Large intestine (tissue), 3 donors: ENCODE data around the gene FAM177B. TPM values are rescaled to one million over a fixed set of nuclear protein-coding genes. Genes with fewer than 3 reads are reported as not detected.

Experiments used
- DNase-seq, 2 donors: peaks; one replicate each; pipeline versions ENCODE4 v3.0.0 to v3.0.0-alpha.2; 2013
- H3K27ac ChIP-seq: one replicate; pipeline ENCODE4 v1.5.1; 2013; ENCODE audit warnings: low read length
- H3K27me3 ChIP-seq: 2 replicates; pipeline ENCODE4 v1.6.1; 2013; ENCODE audit warnings: low read length; ENCODE audit not compliant: control insufficient read depth, insufficient read depth
- H3K36me3 ChIP-seq: 2 replicates; pipeline ENCODE4 v1.6.1; 2013; ENCODE audit warnings: low read length; ENCODE audit not compliant: control insufficient read depth, insufficient read depth
- H3K4me1 ChIP-seq: one replicate; pipeline ENCODE4 v1.6.1; 2013; ENCODE audit warnings: low read length; ENCODE audit not compliant: control insufficient read depth, insufficient read depth
- H3K4me3 ChIP-seq: one replicate; pipeline ENCODE4 v1.5.1; 2013; ENCODE audit warnings: low read length
- H3K9me3 ChIP-seq: one replicate; pipeline ENCODE4 v1.6.1; 2013; ENCODE audit warnings: mild to moderate bottlenecking, low read depth, low read length, moderate library complexity; ENCODE audit not compliant: control insufficient read depth
- WGBS: methylation state at CpG from one replicate; pipeline ENCODE4 v1.1.5; 2013; ENCODE audit warnings: low lambda C conversion rate; ENCODE audit not compliant: insufficient coverage; 5-methylcytosine and 5-hydroxymethylcytosine counted together
- polyA plus RNA-seq: library from polyadenylated mRNA; unstranded; fragments of 120-200 nt; gene quantifications from one replicate; pipeline ENCODE4 v1.2.1, GENCODE V29; 2013

FAM177B gene
- polyA plus RNA-seq, 1 donor: 5.5 TPM

- no peak for DNase-seq
- no peaks in the 10 kb centered on the region for H3K27me3 ChIP-seq
These were observed 61.1 kb downstream of the FAM177B start for GRCh38 chr1:222798116-222798515.

GRCh38 chr1:222798975-222799374 lies 62.0 kb downstream of the FAM177B start:
- no peak for DNase-seq
- WGBS: 60% methylated on average over 1 of the region's 4 CpGs

More at GRCh38 chr1:222798116-222798515, 61.1 kb downstream of the FAM177B start:
- Histone ChIP-seq H3K9me3 (no peaks in the 10 kb centered on the region), H3K4me3 (no peak overlapping the region), H3K36me3 (no peaks in the 10 kb centered on the region), H3K27ac (no peak overlapping the region), H3K4me1 (no peaks in the 10 kb centered on the region)

More at GRCh38 chr1:222798975-222799374, 62.0 kb downstream of the FAM177B start:
- no peak overlapping the region for H3K27ac ChIP-seq
- no peak overlapping the region for H3K4me3 ChIP-seq
- H3K4me1 ChIP-seq: no peaks in the 10 kb centered on the region
- H3K36me3 ChIP-seq: no peaks in the 10 kb centered on the region
- no peaks in the 10 kb centered on the region for H3K9me3 ChIP-seq
- H3K27me3 ChIP-seq: no peaks in the 10 kb centered on the region

Other genes with a start within 250 kb of the FAM177B start
- 0.79 TPM for gene HHIPL2, start 189.1 kb upstream of the FAM177B start, polyA plus RNA-seq
- gene TAF1A, start 147.3 kb upstream of the FAM177B start, polyA plus RNA-seq: 12.2 TPM
- gene MIA3, start 119.1 kb upstream of the FAM177B start, polyA plus RNA-seq: 60.1 TPM
- 44.4 TPM for gene AIDA, start 24.7 kb upstream of the FAM177B start, polyA plus RNA-seq
- gene BROX, start 24.6 kb upstream of the FAM177B start, polyA plus RNA-seq: 37.0 TPM
- 9.1 TPM for gene DISP1, start 77.8 kb downstream of the FAM177B start, polyA plus RNA-seq